Small intestine (tissue), 7 donors: ENCODE data around the gene MYOZ1. TPM values are rescaled to one million over a fixed set of nuclear protein-coding genes. Genes with fewer than 3 reads are reported as not detected.

Source experiments
- DNase-seq, 2 donors: peaks; one replicate each; pipeline versions ENCODE4 v3.0.0 to v3.0.0-alpha.2; 2013
- FAIRE-seq: peaks from 2 replicates; lab custom pipeline; 2012; peaks lifted over from hg19 to GRCh38; lab: Jason Lieb, UNC
- H3K27ac ChIP-seq, 3 donors: one replicate each; pipeline ENCODE4 v1.5.1; 2013; ENCODE audit warnings: low read length in 2 of 3, mild to moderate bottlenecking in 2 of 3, control low read depth in 1 of 3, inconsistent platforms in 1 of 3, low read depth in 1 of 3, moderate library complexity in 1 of 3
- H3K27me3 ChIP-seq, 3 donors: one replicate each; pipeline ENCODE4 v1.6.1; 2013; ENCODE audit warnings: low read length in 3 of 3, inconsistent platforms in 1 of 3; ENCODE audit not compliant: control insufficient read depth in 3 of 3, insufficient read depth in 3 of 3
- H3K36me3 ChIP-seq, 3 donors: one replicate each; pipeline ENCODE4 v1.6.1; 2013; ENCODE audit warnings: low read length in 3 of 3, inconsistent platforms in 1 of 3, low read depth in 1 of 3, mild to moderate bottlenecking in 1 of 3, moderate library complexity in 1 of 3; ENCODE audit not compliant: control insufficient read depth in 3 of 3, insufficient read depth in 2 of 3
- H3K4me1 ChIP-seq, 3 donors: one replicate each; pipeline ENCODE4 v1.6.1; 2013; ENCODE audit warnings: low read length in 2 of 3, inconsistent platforms in 1 of 3, low read depth in 1 of 3, mild to moderate bottlenecking in 1 of 3, moderate library complexity in 1 of 3; ENCODE audit not compliant: control insufficient read depth in 3 of 3, insufficient read depth in 2 of 3
- H3K4me3 ChIP-seq, 3 donors: one replicate each; pipeline ENCODE4 v1.5.1; 2013; ENCODE audit warnings: low read length in 3 of 3, control low read depth in 1 of 3, inconsistent platforms in 1 of 3, low read depth in 1 of 3, mild to moderate bottlenecking in 1 of 3, moderate library complexity in 1 of 3
- H3K9me3 ChIP-seq, 2 donors: one replicate each; pipeline ENCODE4 v1.6.1; 2013; ENCODE audit warnings: low read depth in 1 of 2, low read length in 1 of 2; ENCODE audit not compliant: control insufficient read depth in 2 of 2, insufficient read depth in 1 of 2
- WGBS, 3 donors: extraction: QIAGEN DNeasy Blood & Tissue Kit; methylation state at CpG; one replicate each; pipeline ENCODE4 v1.1.7; 2013; 5-methylcytosine and 5-hydroxymethylcytosine counted together
- polyA plus RNA-seq, 4 donors: library from polyadenylated mRNA; stranded (reverse) in 3 of 4; unstranded in 1 of 4; fragments of 200-250 nt in 3 of 4; fragments of 120-200 nt in 1 of 4; gene quantifications; one replicate each; pipeline versions ENCODE4 v1.2.1 to v1.2.3, GENCODE V29; 2013
- donor health status: healthy with polysubstance abuse.
- donor health status: control.
- donor health status: control.
- donor health status: Bipolar disorder and iron deficiency.
- donor health status: healthy.

Gene MYOZ1
- polyA plus RNA-seq, 4 donors = 0.37 to 2.0 (median 0.49) TPM

GRCh38 chr10:73644015-73644743 lies 2.9 kb upstream of the MYOZ1 start:
- Histone ChIP-seq H3K36me3 (no peaks in the 10 kb centered on the region), H3K4me3 (no peak overlapping the region), H3K4me1 (peaks cover 0 to 15% (median 0%) of the 10 kb centered on the region in 3 donors), H3K27ac (no peak overlapping the region), H3K9me3 (no peaks in the 10 kb centered on the region), H3K27me3 (no peaks in the 10 kb centered on the region)
- DNase-seq = peak; percentile 65 to 76
- 20 to 25% (median 21%) methylated on average over 5 of the region's 5 CpGs for WGBS, 3 donors
- FAIRE-seq = no peak

- 75 to 83% (median 80%) methylated on average over 2 of the region's 2 CpGs for WGBS, 3 donors
- FAIRE-seq (no peak), DNase-seq (no peak)
- H3K4me3 ChIP-seq = no peak overlapping the region
- H3K36me3 ChIP-seq = no peaks in the 10 kb centered on the region
- H3K4me1 ChIP-seq = peaks cover 0 to 12% (median 0%) of the 10 kb centered on the region in 3 donors
- no peak overlapping the region for H3K27ac ChIP-seq
- H3K27me3 ChIP-seq = no peaks in the 10 kb centered on the region
- H3K9me3 ChIP-seq = no peaks in the 10 kb centered on the region
Measured at GRCh38 chr10:73643362-73643761, 2.1 kb upstream of the MYOZ1 start.

- WGBS, 3 donors = 85 to 90% (median 87%) methylated on average over 3 of the region's 3 CpGs
- H3K4me3 ChIP-seq = no peak overlapping the region
- FAIRE-seq = no peak
Measured at GRCh38 chr10:73639286-73639685, 2.0 kb downstream of the MYOZ1 start.

GRCh38 chr10:73635781-73636180 lies 5.5 kb downstream of the MYOZ1 start:
- 53 to 73% (median 64%) methylated on average over 1 of the region's 1 CpG for WGBS, 3 donors
- Histone ChIP-seq H3K9me3 (no peaks in the 10 kb centered on the region), H3K4me3 (no peak overlapping the region), H3K27me3 (no peaks in the 10 kb centered on the region), H3K4me1 (no peaks in the 10 kb centered on the region), H3K36me3 (no peaks in the 10 kb centered on the region), H3K27ac (no peak overlapping the region)
- FAIRE-seq (no peak), DNase-seq (no peak)

More at GRCh38 chr10:73639286-73639685, 2.0 kb downstream of the MYOZ1 start:
- H3K36me3 ChIP-seq = no peaks in the 10 kb centered on the region
- H3K9me3 ChIP-seq = no peaks in the 10 kb centered on the region
- no peak for DNase-seq
- H3K27me3 ChIP-seq = no peaks in the 10 kb centered on the region
- no peak overlapping the region for H3K27ac ChIP-seq
- no peaks in the 10 kb centered on the region for H3K4me1 ChIP-seq

GRCh38 chr10:73634421-73634820 lies 6.9 kb downstream of the MYOZ1 start:
- H3K27me3 ChIP-seq = no peaks in the 10 kb centered on the region
- H3K4me3 ChIP-seq = no peak overlapping the region
- WGBS, 3 donors = 64 to 91% (median 77%) methylated on average over 5 of the region's 5 CpGs
- DNase-seq (no peak), FAIRE-seq (no peak)
- H3K9me3 ChIP-seq = no peaks in the 10 kb centered on the region
- no peaks in the 10 kb centered on the region for H3K36me3 ChIP-seq
- no peaks in the 10 kb centered on the region for H3K4me1 ChIP-seq
- H3K27ac ChIP-seq = no peak overlapping the region

- no peak for DNase-seq
- H3K36me3 ChIP-seq = no peaks in the 10 kb centered on the region
- no peak overlapping the region for H3K4me3 ChIP-seq
- H3K27me3 ChIP-seq = no peaks in the 10 kb centered on the region
- no peaks in the 10 kb centered on the region for H3K9me3 ChIP-seq
- WGBS, 3 donors = 80 to 94% (median 93%) methylated on average over 5 of the region's 5 CpGs
- H3K27ac ChIP-seq = no peak overlapping the region
- H3K4me1 ChIP-seq = peaks cover 0 to 4% (median 3%) of the 10 kb centered on the region in 3 donors
- no peak for FAIRE-seq
Measured at GRCh38 chr10:73629165-73629564, 12.1 kb downstream of the MYOZ1 start.

GRCh38 chr10:73628405-73628804 lies 12.9 kb downstream of the MYOZ1 start:
- Histone ChIP-seq H3K9me3 (no peaks in the 10 kb centered on the region), H3K27ac (peak overlapping the region in 2 of 3 donors; percentile 5 to 32), H3K4me3 (no peak overlapping the region), H3K36me3 (no peaks in the 10 kb centered on the region), H3K27me3 (no peaks in the 10 kb centered on the region), H3K4me1 (peaks cover 0 to 4% (median 3%) of the 10 kb centered on the region in 3 donors)
- FAIRE-seq = no peak
- WGBS, 3 donors = 9 to 60% (median 37%) methylated on average over 7 of the region's 7 CpGs
- DNase-seq = peak; percentile 42 to 52

GRCh38 chr10:73627300-73627699 lies 14.0 kb downstream of the MYOZ1 start:
- Histone ChIP-seq H3K27ac (no peak overlapping the region), H3K4me1 (peaks cover 0 to 4% (median 3%) of the 10 kb centered on the region in 3 donors), H3K36me3 (no peaks in the 10 kb centered on the region), H3K9me3 (no peaks in the 10 kb centered on the region), H3K4me3 (no peak overlapping the region), H3K27me3 (no peaks in the 10 kb centered on the region)
- FAIRE-seq = no peak
- 92 to 96% (median 94%) methylated on average over 6 of the region's 6 CpGs for WGBS, 3 donors
- no peak for DNase-seq
